Fibroblast of lung (primary cell): ENCODE measurements around the gene CRTC1. TPM values are rescaled to one million over a fixed set of nuclear protein-coding genes. Genes with fewer than 3 reads are reported as not detected.
A peak's percentile ranks its signal among the peaks of the same experiment; 100 is the strongest.

Experiments
- DNase-seq, 2 donors: peaks; one replicate each; pipeline versions ENCODE4 v3.0.0 to v3.0.0-alpha.2; 2010; ENCODE audit warnings: low read depth in 2 of 2
- H2AFZ ChIP-seq: 2 replicates; pipeline ENCODE4 v1.5.1; 2012; ENCODE audit warnings: low read length, control low read depth, inconsistent platforms
- H3K27ac ChIP-seq: 2 replicates; pipeline ENCODE4 v1.5.1; 2011; ENCODE audit warnings: low read length, control low read depth; ENCODE audit not compliant: insufficient read depth
- H3K27me3 ChIP-seq: 2 replicates; pipeline ENCODE4 v1.5.1; 2011; ENCODE audit warnings: mild to moderate bottlenecking, low read length; ENCODE audit not compliant: control insufficient read depth, insufficient read depth
- H3K36me3 ChIP-seq: 2 replicates; pipeline ENCODE4 v1.5.1; 2011; ENCODE audit warnings: low read length; ENCODE audit not compliant: control insufficient read depth, insufficient read depth
- H3K4me1 ChIP-seq: 2 replicates; pipeline ENCODE4 v1.5.1; 2011; ENCODE audit warnings: low read length; ENCODE audit not compliant: control insufficient read depth, insufficient read depth; ENCODE audit errors: extremely low read depth
- H3K4me2 ChIP-seq: 2 replicates; pipeline ENCODE4 v1.5.1; 2011; ENCODE audit warnings: low read length, control low read depth; ENCODE audit not compliant: insufficient read depth; ENCODE audit errors: extremely low read depth
- H3K4me3 ChIP-seq, 4 experiments: fragments of 200-600 bp in 1 of 4; sonication (generic) in 1 of 4; replicated peaks in 1 of 4; 2 replicates each; pipeline ENCODE4 v1.5.1; 2011 to 2016; ENCODE audit warnings: low read length in 4 of 4, low read depth in 3 of 4, mild to moderate bottlenecking in 3 of 4, control low read depth in 2 of 4, inconsistent platforms in 1 of 4, mixed read lengths in 1 of 4; ENCODE audit not compliant: insufficient read depth in 1 of 4; ENCODE audit errors: control extremely low read depth in 1 of 4
- H3K79me2 ChIP-seq: 2 replicates; pipeline ENCODE4 v1.5.1; 2012; ENCODE audit warnings: mild to moderate bottlenecking, low read length, inconsistent platforms; ENCODE audit not compliant: control insufficient read depth, insufficient read depth
- H3K9ac ChIP-seq: 2 replicates; pipeline ENCODE4 v1.5.1; 2011; ENCODE audit warnings: mild to moderate bottlenecking, low read length, control low read depth; ENCODE audit not compliant: insufficient read depth
- H3K9me3 ChIP-seq: 2 replicates; pipeline ENCODE4 v1.5.1; 2012; ENCODE audit warnings: low read depth, low read length; ENCODE audit not compliant: control insufficient read depth, insufficient read depth
- H4K20me1 ChIP-seq: 2 replicates; pipeline ENCODE4 v1.5.1; 2011; ENCODE audit warnings: low read length; ENCODE audit not compliant: control insufficient read depth, insufficient read depth; ENCODE audit errors: extremely low read depth
- CTCF ChIP-seq, 2 donors: IDR thresholded peaks in 1 of 2; conservative IDR thresholded peaks in 1 of 2; 1 replicate in 1 of 2; 2 replicates in 1 of 2; pipeline ENCODE4 v1.5.1; 2011 to 2012; ENCODE audit warnings: low read length in 2 of 2, control low read depth in 1 of 2, inconsistent platforms in 1 of 2, low read depth in 1 of 2, mild to moderate bottlenecking in 1 of 2
- EZH2 ChIP-seq: IDR thresholded peaks from 2 replicates; pipeline ENCODE4 v1.5.1; 2012; ENCODE audit warnings: low read length, control low read depth, mild to moderate bottlenecking; ENCODE audit errors: missing control alignments
- polyA plus RNA-seq, 2 donors: library from polyadenylated mRNA; depleted of rRNA in 1 of 2; stranded (reverse) in 1 of 2; unstranded in 1 of 2; fragments of >200 nt; gene quantifications; 2 replicates each; pipeline ENCODE4 v1.2.1, GENCODE V29; 2011 to 2012; ENCODE audit warnings: missing spikeins in 1 of 2
- total RNA-seq: library from RNA; depleted of rRNA; stranded (reverse); fragments of >200 nt; gene quantifications from 2 replicates; pipeline ENCODE4 v1.2.1, GENCODE V29; 2014

Gene CRTC1
- total and polyA plus RNA-seq, 2 donors (not counting 1 experiment from before 2014, with no cell fraction given), result 1.2 to 2.0 TPM

DNA sequence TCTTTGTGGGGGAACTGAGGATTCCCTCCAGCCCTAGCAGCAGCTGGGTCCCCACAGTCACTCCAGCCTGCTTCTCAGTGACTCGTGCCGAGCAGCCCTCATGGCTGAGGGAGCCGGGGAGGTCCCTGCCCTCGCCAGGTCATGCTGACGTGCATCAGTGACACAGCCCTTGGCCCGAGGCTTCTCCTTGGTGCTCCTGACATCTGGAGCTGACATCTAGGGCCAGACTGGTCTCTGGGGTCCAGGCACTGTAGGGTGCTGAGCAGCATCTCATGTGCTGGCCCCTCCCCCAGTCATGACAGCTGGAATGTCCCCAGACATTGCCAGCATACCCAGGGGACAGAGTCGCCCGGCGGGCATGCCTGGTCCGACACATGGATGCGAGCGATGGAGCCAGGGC, 93.3 kb downstream of the CRTC1 start:
- Histone ChIP-seq H3K9me3 (no peaks in the 10 kb centered on the region), H3K27me3 (no peaks in the 10 kb centered on the region), H4K20me1 (no peaks in the 10 kb centered on the region), H3K79me2 (no peaks in the 10 kb centered on the region), H3K36me3 (no peaks in the 10 kb centered on the region), H3K9ac (no peak overlapping the region), H3K27ac (peak overlapping the region; percentile 62), H3K4me3 (no peak overlapping the region), H3K4me2 (peak overlapping the region; percentile 48), H2AFZ (no peak overlapping the region), H3K4me1 (peaks cover 13% of the 10 kb centered on the region)
- no peak for TF ChIP-seq EZH2
- TF ChIP-seq CTCF (conservative IDR thresholded peaks at IDR 0.05 in 1 of 2, IDR thresholded peaks at IDR 0.05 in 1 of 2; ENCODE audit: low read depth in 1 of 2, low read length in 2 of 2), result no peak
- peak in 1 of 2 donors; percentile 21 for DNase-seq

GRCh38 chr19:18777301-18778075, 94.0 kb downstream of the CRTC1 start:
- Histone ChIP-seq H3K79me2 (no peaks in the 10 kb centered on the region), H3K36me3 (no peaks in the 10 kb centered on the region), H3K4me3 (no peak overlapping the region), H3K4me2 (no peak overlapping the region), H3K9ac (no peak overlapping the region), H3K27ac (no peak overlapping the region), H3K27me3 (no peaks in the 10 kb centered on the region), H3K4me1 (peaks cover 13% of the 10 kb centered on the region), H4K20me1 (no peaks in the 10 kb centered on the region), H3K9me3 (no peaks in the 10 kb centered on the region), H2AFZ (no peak overlapping the region)
- no peak for TF ChIP-seq CTCF (conservative IDR thresholded peaks at IDR 0.05 in 1 of 2, IDR thresholded peaks at IDR 0.05 in 1 of 2; ENCODE audit: low read depth in 1 of 2, low read length in 2 of 2)
- TF ChIP-seq EZH2, result no peak
- no peak for DNase-seq

DNA sequence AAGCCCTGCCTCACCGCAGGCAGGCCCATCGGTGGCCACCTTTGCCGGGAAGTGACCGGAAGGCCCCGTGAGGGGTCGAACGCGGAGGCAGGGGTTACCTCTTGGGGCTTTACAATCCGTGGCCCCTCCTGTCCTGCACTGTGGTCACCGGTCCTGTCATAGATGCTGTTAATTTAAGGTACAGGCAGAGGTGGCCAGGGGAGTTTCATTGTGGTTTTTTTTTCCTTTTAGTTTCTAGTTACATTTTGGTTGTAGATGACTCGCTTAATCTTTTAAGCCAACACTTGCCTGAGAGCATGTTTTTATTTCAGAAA, 94.6 kb downstream of the CRTC1 start:
- no peak overlapping the region for H2AFZ ChIP-seq
- H4K20me1 ChIP-seq, result no peaks in the 10 kb centered on the region
- H3K4me3 ChIP-seq, result no peak overlapping the region
- H3K27ac ChIP-seq, result no peak overlapping the region
- no peak overlapping the region for H3K4me2 ChIP-seq
- no peak for DNase-seq
- TF ChIP-seq EZH2, result no peak
- no peak for TF ChIP-seq CTCF (conservative IDR thresholded peaks at IDR 0.05 in 1 of 2, IDR thresholded peaks at IDR 0.05 in 1 of 2; ENCODE audit: low read depth in 1 of 2, low read length in 2 of 2)
- no peaks in the 10 kb centered on the region for H3K36me3 ChIP-seq
- H3K27me3 ChIP-seq, result no peaks in the 10 kb centered on the region
- no peak overlapping the region for H3K9ac ChIP-seq
- H3K79me2 ChIP-seq, result no peaks in the 10 kb centered on the region
- H3K4me1 ChIP-seq, result peaks cover 13% of the 10 kb centered on the region
- no peaks in the 10 kb centered on the region for H3K9me3 ChIP-seq
